ENCODE measurements around the gene LHFPL6. TPM values are rescaled to one million over a fixed set of nuclear protein-coding genes. Genes with fewer than 3 reads are reported as not detected.

LHFPL6 gene
- total RNA-seq: 100 to 1,000 TPM in 1 of 6 donors, 10 to 100 TPM in 5; 22.2 to 113 (median 51.8) TPM

DNA sequence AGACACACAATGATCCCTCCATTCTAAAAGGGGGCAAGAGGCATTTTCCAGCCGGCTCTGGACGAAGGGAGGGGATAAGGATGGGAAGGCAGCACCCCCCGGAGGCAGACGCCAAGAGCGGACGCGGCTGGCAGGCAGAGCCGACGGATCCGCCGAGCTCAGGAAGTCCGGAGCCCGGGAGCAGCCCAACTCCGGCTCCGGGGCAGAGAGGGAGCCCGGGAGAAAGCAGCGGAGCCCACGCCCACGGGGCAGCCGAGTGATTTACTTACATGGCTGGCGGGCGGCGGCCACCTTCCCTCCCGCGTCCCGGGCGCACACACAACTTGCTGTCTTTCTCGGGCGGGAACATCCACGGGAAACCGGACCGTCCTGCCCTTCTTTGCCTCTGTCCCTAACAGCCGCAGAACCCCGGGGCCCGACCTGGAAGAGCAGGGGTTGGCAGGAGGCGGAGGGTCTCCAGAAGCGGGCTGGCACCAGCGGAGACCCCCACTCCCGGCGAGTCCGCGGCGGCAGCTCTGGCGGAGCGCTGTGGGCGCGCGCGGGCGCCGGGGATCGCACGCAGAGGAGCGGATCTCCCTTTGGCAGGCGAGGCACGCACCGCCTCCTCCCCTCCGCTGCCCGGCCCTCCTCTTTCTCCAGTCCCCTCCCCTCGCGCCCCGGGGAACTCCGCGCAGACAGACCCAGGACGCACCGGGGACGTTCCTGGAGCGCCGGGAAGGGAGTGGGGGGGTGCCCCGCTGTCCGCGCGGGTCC lies at the start of gene LHFPL6:
Gene LHFPL6, minus strand, starts transcription at position 580 of the 753 bp plus-strand sequence.
- peak; percentile 93 to 98 for ATAC-seq (ENCODE audit: low FRiP score in 2 of 2)
- 0 to 1% methylated on average over 30 to 45 of the region's 73 CpGs for WGBS, 2 donors

DNA sequence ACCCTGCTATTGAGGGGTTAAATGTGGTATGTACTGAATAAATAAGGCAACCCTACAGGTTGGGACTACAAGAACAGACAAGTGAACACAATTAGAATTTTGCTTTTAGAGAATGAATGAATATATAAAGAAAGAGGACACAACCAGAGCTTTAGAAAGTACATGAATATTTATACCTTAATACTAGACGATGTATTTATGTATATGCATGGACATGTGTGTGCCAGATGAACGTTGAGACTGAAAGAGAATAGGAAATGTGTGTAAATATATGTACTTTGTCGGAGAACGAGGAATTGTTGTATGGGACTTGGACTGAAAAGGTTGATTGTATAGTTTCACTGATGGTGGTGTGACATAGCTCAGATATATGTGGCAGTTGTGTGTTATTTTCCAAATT lies 43.1 kb upstream of the LHFPL6 start:
- ATAC-seq (ENCODE audit: low FRiP score in 2 of 2) (no peak), DNase-seq (no peak)
- WGBS, 2 donors: 74 to 82% methylated on average over 4 of the region's 4 CpGs
- H3K27ac ChIP-seq: no peak overlapping the region
- TF ChIP-seq EP300 (IDR thresholded peaks at IDR 0.05) (no peak), CTCF (IDR thresholded peaks at IDR 0.05) (no peak), POLR2AphosphoS5 (IDR thresholded peaks at IDR 0.05) (no peak), POLR2A (IDR thresholded peaks at IDR 0.05) (no peak)
- no peaks in the 10 kb centered on the region for H3K36me3 ChIP-seq
- H3K4me3 ChIP-seq: no peak overlapping the region
- H3K4me1 ChIP-seq: no peaks in the 10 kb centered on the region
- no peaks in the 10 kb centered on the region for H3K27me3 ChIP-seq
- no peaks in the 10 kb centered on the region for H3K9me3 ChIP-seq

More for the DNA sequence above, at the start of gene LHFPL6:
- Histone ChIP-seq H3K4me1 (peaks cover 0 to 14% (median 11%) of the 10 kb centered on the region in 4 donors), H3K27ac (peak within 1 kb of the TSS; percentile 84 to 95 (median 92)), H3K27me3 (no peaks in the 10 kb centered on the region), H3K4me3 (peak within 1 kb of the TSS; percentile 57 to 79 (median 74)), H3K36me3 (no peaks in the 10 kb centered on the region), H3K9me3 (no peaks in the 10 kb centered on the region)
- peak in 3 of 4 donors; percentile 33 to 78 (median 70) for TF ChIP-seq POLR2A (IDR thresholded peaks at IDR 0.05)
- TF ChIP-seq EP300 (IDR thresholded peaks at IDR 0.05): no peak
- TF ChIP-seq POLR2AphosphoS5 (IDR thresholded peaks at IDR 0.05): peak; percentile 9 to 87
- peak in 1 of 6 experiments; percentile 32 for TF ChIP-seq CTCF (IDR thresholded peaks at IDR 0.05)
- peak; percentile 85 to 94 for DNase-seq

- DNase-seq (no peak), ATAC-seq (ENCODE audit: low FRiP score in 2 of 2) (peak in 1 of 2 donors; percentile 40)
- H3K27ac ChIP-seq: no peak overlapping the region
- H3K9me3 ChIP-seq: no peaks in the 10 kb centered on the region
- H3K27me3 ChIP-seq: no peaks in the 10 kb centered on the region
- 72 to 85% methylated on average over 1 of the region's 1 CpG for WGBS, 2 donors
- no peaks in the 10 kb centered on the region for H3K4me1 ChIP-seq
- H3K36me3 ChIP-seq: no peaks in the 10 kb centered on the region
- no peak overlapping the region for H3K4me3 ChIP-seq
- no peak for TF ChIP-seq POLR2AphosphoS5 (IDR thresholded peaks at IDR 0.05)
- TF ChIP-seq POLR2A (IDR thresholded peaks at IDR 0.05): no peak
- no peak for TF ChIP-seq EP300 (IDR thresholded peaks at IDR 0.05)
- TF ChIP-seq CTCF (IDR thresholded peaks at IDR 0.05): no peak
Observed at GRCh38 chr13:39641645-39642044, 38.7 kb upstream of the LHFPL6 start.

- Histone ChIP-seq H3K4me1 (no peaks in the 10 kb centered on the region), H3K27ac (no peak overlapping the region), H3K27me3 (no peaks in the 10 kb centered on the region), H3K9me3 (no peaks in the 10 kb centered on the region), H3K36me3 (no peaks in the 10 kb centered on the region), H3K4me3 (no peak overlapping the region)
- DNase-seq (no peak), ATAC-seq (ENCODE audit: low FRiP score in 2 of 2) (no peak)
- TF ChIP-seq POLR2A (IDR thresholded peaks at IDR 0.05) (no peak), EP300 (IDR thresholded peaks at IDR 0.05) (no peak), CTCF (IDR thresholded peaks at IDR 0.05) (no peak), POLR2AphosphoS5 (IDR thresholded peaks at IDR 0.05) (no peak)
- 72 to 94% methylated on average over 3 of the region's 3 CpGs for WGBS, 2 donors
Observed at GRCh38 chr13:39637890-39638289, 34.9 kb upstream of the LHFPL6 start.

Measured in upper lobe of left lung (tissue), 6 donors.